Endothelial cell (in vitro differentiated cells): ENCODE measurements around the gene GALNT17. TPM values are rescaled to one million over a fixed set of nuclear protein-coding genes. Genes with fewer than 3 reads are reported as not detected.

Experiments used
- DNase-seq: peaks from one replicate; pipeline ENCODE4 v3.0.0; 2021; ENCODE audit warnings: low spot score
- H3K27ac Mint-ChIP-seq: one replicate; pipeline ENCODE4 v1.8.0; 2021; ENCODE audit warnings: mixed read lengths, inconsistent platforms; ENCODE audit not compliant: unreplicated experiment
- H3K27me3 Mint-ChIP-seq: one replicate; pipeline ENCODE4 v1.8.0; 2021; ENCODE audit warnings: mild to moderate bottlenecking, moderate library complexity, mixed read lengths, inconsistent platforms; ENCODE audit not compliant: unreplicated experiment
- H3K36me3 Mint-ChIP-seq: one replicate; pipeline ENCODE4 v1.8.0; 2021; ENCODE audit warnings: mild to moderate bottlenecking, low read depth, mixed read lengths, inconsistent platforms; ENCODE audit not compliant: unreplicated experiment
- H3K4me1 Mint-ChIP-seq: one replicate; pipeline ENCODE4 v1.8.0; 2021; ENCODE audit warnings: mild to moderate bottlenecking, mixed read lengths, inconsistent platforms; ENCODE audit not compliant: unreplicated experiment
- H3K4me3 Mint-ChIP-seq: one replicate; pipeline ENCODE4 v1.8.0; 2021; ENCODE audit warnings: mild to moderate bottlenecking, mixed read lengths, inconsistent platforms; ENCODE audit not compliant: unreplicated experiment
- H3K9me3 Mint-ChIP-seq: one replicate; pipeline ENCODE4 v1.8.0; 2021; ENCODE audit warnings: mixed read lengths, inconsistent platforms; ENCODE audit not compliant: unreplicated experiment
- total RNA-seq: library from RNA; stranded (reverse); fragmentation: NEBNext Ultra II Directional; extraction: Animal tissue kit (Norgen Biotek cat#: 25700); gene quantifications from one replicate; pipeline ENCODE4 v1.2.1, GENCODE V29; 2021; ENCODE audit not compliant: unreplicated experiment
- TF ChIP-seq, protein P1 (sequence below): fragments of 200-600 bp; sonication (generic); IDR thresholded peaks from one replicate; pipeline ENCODE4 v1.5.0; 2021; ENCODE audit warnings: antibody characterized with exemption; ENCODE audit not compliant: unreplicated experiment

The GALNT17 gene
- total RNA-seq, 1 donor from 2014 or later, result 0.38 TPM

DNA sequence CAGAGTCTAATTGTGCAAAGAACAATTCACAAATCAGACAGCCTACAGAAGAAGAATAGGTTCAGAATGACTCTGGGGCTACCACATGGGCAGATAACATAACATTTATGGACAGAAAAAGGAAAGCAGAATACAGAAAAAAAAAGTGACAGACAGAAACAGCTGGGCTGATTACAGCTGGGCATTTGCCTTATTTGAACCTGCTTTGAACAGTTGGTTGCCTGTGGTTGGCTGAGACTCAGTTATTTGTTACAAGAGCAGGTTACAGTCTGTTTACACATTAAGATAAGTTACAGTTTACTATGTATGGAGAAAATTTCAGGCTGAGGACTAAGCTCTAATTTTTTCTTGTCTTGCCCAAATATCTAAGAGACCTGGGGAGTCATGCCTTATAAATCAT, 327.2 kb downstream of the GALNT17 start:
- H3K36me3 Mint-ChIP-seq, result peaks cover 10% of the 10 kb centered on the region
- peaks cover 2% of the 10 kb centered on the region for H3K27me3 Mint-ChIP-seq
- no peaks in the 10 kb centered on the region for H3K4me1 Mint-ChIP-seq
- no peak overlapping the region for H3K4me3 Mint-ChIP-seq
- peaks cover 17% of the 10 kb centered on the region for H3K9me3 Mint-ChIP-seq
- TF ChIP-seq, protein P1, sequence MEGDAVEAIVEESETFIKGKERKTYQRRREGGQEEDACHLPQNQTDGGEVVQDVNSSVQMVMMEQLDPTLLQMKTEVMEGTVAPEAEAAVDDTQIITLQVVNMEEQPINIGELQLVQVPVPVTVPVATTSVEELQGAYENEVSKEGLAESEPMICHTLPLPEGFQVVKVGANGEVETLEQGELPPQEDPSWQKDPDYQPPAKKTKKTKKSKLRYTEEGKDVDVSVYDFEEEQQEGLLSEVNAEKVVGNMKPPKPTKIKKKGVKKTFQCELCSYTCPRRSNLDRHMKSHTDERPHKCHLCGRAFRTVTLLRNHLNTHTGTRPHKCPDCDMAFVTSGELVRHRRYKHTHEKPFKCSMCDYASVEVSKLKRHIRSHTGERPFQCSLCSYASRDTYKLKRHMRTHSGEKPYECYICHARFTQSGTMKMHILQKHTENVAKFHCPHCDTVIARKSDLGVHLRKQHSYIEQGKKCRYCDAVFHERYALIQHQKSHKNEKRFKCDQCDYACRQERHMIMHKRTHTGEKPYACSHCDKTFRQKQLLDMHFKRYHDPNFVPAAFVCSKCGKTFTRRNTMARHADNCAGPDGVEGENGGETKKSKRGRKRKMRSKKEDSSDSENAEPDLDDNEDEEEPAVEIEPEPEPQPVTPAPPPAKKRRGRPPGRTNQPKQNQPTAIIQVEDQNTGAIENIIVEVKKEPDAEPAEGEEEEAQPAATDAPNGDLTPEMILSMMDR, result no peak
- no peak for DNase-seq
- H3K27ac Mint-ChIP-seq, result no peak overlapping the region

DNA sequence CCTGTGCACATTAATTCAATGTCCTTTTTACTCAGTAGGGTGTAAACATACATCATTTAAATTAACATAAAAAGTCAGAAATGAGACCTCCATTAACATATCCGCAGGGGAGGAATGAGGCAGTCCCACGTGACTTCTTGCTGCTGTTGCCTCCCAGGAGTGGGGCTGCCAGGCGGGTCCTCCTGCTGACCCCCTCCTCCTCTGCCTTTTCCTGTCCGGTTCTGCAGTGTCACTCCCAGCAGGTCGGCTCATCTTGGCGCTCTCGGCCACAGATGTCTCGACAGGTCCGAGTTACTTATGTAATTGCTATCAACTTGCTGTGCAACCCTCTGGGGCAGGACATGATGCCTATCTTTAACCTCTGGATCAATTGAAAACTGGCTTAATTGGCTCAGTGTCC, 329.6 kb downstream of the GALNT17 start:
- no peak overlapping the region for H3K27ac Mint-ChIP-seq

GRCh38 chr7:71465741-71466189, 333.8 kb downstream of the GALNT17 start:
- no peaks in the 10 kb centered on the region for H3K27me3 Mint-ChIP-seq
- H3K4me3 Mint-ChIP-seq, result no peak overlapping the region
- H3K27ac Mint-ChIP-seq, result no peak overlapping the region
- H3K9me3 Mint-ChIP-seq, result peaks cover 46% of the 10 kb centered on the region
- TF ChIP-seq, protein P1, result no peak
- peaks cover 10% of the 10 kb centered on the region for H3K36me3 Mint-ChIP-seq
- H3K4me1 Mint-ChIP-seq, result no peaks in the 10 kb centered on the region
- DNase-seq, result no peak

More for the DNA sequence above, 329.6 kb downstream of the GALNT17 start:
- no peaks in the 10 kb centered on the region for H3K4me1 Mint-ChIP-seq
- H3K4me3 Mint-ChIP-seq, result no peak overlapping the region
- peaks cover 2% of the 10 kb centered on the region for H3K27me3 Mint-ChIP-seq
- H3K9me3 Mint-ChIP-seq, result peaks cover 25% of the 10 kb centered on the region
- DNase-seq, result no peak
- H3K36me3 Mint-ChIP-seq, result peaks cover 7% of the 10 kb centered on the region
- TF ChIP-seq, protein P1, result no peak

DNA sequence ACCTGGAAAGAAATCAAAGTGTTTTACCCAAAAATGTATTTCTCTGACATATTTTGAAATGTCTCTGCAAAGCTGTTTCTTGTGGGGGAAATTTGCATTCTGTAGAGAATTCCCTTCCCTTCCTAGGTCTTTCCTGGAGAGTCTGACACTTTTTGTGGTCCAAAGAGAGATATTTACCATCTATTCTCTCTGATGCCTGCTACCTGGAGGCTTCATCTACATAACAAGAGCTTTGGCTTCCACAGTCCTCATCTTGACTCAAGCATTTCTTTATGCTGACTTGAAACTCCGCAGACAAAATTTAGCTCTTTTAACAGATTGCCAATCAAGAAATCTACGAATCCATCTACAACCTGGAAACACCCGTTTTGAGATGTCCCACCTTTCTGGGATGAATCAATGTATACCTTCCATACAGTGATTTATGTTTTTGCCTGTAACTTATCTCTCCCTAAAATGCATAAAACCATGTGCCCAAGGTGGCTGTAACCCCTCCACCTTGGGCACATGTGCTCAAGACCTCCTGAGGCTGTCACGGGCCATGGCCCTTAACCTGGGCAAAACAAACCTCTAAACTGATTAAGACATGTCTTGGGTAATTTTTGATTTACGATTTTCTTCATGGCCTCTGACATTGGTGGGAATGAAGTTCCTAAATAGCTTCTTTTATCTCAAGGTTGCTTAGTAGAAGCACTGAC, 334.7 kb downstream of the GALNT17 start:
- TF ChIP-seq, protein P1, result no peak
- Mint-ChIP-seq H3K4me1 (no peaks in the 10 kb centered on the region), H3K27ac (no peak overlapping the region), H3K4me3 (no peak overlapping the region), H3K9me3 (peaks cover 49% of the 10 kb centered on the region), H3K27me3 (no peaks in the 10 kb centered on the region), H3K36me3 (peaks cover 10% of the 10 kb centered on the region)
- DNase-seq, result no peak

DNA sequence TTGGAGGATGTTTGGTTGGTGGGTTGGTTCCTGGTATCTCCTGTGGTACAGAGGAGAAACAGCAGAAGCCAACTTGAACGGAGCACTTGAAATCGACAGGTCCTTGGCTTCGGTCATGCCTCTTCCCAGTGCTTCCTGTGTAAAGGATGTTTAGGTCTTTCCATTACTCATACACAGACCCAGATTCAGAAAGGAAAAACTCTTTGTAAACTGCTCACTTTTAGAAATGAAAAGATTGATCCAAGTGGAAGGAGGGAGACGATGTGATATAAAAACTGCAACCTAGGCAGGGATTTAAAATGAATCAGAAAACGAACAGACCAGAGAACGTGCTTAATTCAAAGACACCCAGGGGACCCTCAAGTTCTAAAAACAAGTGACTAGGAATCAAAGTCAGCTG, 338.4 kb downstream of the GALNT17 start:
- TF ChIP-seq, protein P1, result no peak
- no peak overlapping the region for H3K4me3 Mint-ChIP-seq
- H3K27ac Mint-ChIP-seq, result no peak overlapping the region
- no peaks in the 10 kb centered on the region for H3K4me1 Mint-ChIP-seq
- no peak for DNase-seq
- H3K27me3 Mint-ChIP-seq, result no peaks in the 10 kb centered on the region
- H3K9me3 Mint-ChIP-seq, result peaks cover 31% of the 10 kb centered on the region
- peaks cover 3% of the 10 kb centered on the region for H3K36me3 Mint-ChIP-seq
